A204.1 (cell line): ENCODE results near the gene TBCCD1.
"Not testable (repeated sequence)": the region's sequence is repeated elsewhere in the genome, so short reads cannot be mapped to it uniquely, and the experiment has no call there.

ENCODE experiments used
- FAIRE-seq: peaks from 2 replicates; lab custom pipeline; 2012; peaks lifted over from hg19 to GRCh38; lab: Jason Lieb, UNC

TBCCD1 gene

DNA sequence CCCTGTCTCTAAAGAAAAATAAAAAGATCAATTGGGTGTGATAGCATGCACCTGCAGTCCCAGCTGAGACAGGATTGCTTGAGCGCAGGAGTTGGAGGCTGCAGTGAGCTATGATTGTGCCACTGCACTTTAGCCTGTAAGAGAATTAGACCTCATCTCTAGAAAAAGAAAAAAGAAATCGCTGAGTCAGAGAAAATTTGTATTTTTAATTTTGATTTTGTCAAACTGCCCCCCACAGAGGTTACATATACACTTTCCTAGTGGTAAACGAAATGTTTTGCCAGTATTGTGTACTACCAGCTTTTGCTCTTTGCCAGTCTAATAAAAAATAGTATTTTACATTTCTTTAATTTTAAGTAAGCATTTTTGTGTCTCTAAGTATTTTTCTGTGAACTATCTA, 17.6 kb downstream of the TBCCD1 start:
- FAIRE-seq, result no peak

- no peak for FAIRE-seq
Observed at GRCh38 chr3:186544281-186544680, 22.9 kb downstream of the TBCCD1 start, which contains the start of gene CRYGS. Gene CRYGS (minus strand): TSS chr3:186544380. CDS start chr3:186544326, 54 bp downstream.

DNA sequence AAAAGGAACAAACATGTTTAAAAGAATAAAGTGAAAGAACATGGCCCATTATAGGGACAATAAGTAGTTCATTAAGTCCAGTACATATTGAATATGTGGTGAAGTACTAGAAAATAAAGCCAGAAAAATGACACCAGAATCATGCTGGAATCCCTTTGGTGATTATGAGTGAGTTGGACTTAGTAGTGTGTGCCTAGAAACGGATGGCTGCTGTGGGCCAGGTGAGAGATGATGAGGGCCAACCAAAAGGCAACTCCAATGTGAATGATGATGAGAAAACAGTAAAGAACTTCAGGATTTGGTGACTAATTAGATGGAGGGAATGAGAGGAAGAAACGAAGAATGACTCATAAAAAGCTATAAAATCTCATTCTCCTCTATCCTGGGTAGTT, 26.3 kb downstream of the TBCCD1 start:
- FAIRE-seq, result no peak

GRCh38 chr3:186540221-186540834, 26.8 kb downstream of the TBCCD1 start:
- peak; percentile 95 for FAIRE-seq

DNA sequence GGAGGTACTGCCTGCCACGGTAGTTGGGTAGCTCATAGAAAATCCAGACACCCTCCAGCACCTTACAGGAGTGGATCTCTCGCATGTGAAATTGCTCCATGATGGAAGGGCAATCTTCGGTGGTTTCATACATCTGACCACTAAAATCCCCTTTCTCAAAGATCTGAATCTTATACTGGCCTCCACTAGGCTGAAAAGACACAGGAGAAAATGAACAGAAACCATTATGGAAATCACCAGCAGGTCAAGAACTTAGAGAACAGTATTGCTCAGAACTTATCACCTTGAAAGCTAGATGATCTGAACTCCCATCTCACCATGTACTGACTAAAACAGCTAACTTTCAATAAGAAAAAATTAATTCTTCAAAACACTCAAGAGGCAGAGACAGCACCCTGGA, 28.4 kb downstream of the TBCCD1 start:
- FAIRE-seq, result no peak

DNA sequence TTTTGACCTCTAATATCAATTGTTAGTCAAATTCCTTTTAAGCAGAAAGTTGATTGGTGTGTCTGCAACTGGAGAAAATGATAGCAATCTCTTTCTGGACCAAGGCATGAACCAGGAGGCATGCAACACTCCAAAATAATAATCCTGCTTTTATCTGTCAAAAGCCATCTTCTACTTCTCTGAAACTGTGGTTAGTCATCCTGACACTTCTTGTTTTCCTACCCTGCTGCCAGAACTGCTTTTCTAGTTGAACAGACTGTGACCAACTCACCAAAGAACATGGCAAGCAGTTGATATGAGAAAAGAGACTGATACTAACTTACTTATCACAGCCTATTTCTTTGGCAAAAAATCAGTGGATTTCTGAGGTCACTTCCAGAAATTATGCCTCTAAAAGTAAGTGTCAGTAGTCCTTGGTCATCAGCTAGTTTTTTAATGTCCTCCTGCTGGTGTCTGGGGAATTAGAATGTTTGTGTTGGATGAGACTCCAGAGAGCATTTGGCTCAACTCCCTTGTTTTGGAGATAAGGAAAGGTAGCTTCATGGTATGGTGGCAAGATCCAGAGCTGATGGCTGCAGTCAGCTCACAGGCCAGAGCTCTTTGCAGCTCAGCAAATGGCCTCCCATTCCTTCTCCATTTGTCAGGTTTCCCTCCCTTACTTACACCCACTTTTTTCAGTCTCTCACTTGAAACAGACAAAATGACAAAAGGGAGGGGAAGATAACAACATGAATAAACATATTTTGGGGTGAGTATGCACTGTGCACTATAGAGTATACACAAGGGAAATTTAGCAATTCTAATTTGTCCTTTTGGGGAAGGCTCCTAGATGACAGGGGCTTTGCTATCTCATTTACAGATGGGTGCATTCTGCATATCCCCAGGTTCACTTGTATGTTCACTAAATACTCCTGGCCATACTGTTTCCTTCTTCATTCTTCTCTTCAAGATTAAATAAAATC, 30.0 kb downstream of the TBCCD1 start:
- FAIRE-seq, result no peak

DNA sequence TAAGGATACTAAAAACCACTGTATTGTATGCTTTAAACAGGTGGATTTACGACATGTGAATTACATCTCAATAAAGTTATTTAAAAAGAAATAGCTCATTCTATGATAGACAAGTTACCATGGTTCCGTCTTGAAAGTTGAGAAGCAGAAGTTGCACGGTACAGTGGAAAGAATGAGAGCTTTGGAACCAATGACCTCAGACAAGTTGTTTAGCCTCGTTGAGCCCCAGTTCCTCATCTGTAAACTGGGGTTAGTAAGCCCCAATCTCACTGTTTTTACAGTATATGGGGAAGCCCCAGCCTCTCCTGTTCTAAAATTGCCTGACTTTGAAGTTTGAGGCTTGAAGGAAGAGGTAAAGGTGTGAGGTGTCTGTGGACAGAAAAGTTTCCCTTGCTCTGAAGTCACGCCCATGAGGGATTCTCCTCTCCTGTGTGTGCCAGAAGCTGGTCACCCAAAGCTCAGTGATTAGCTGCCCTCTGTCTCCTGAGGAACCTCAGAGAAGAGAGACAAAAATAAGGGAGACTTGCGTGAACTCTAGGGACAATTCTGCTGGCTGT, 32.9 kb downstream of the TBCCD1 start:
- no peak for FAIRE-seq

GRCh38 chr3:186532598-186533072, 34.5 kb downstream of the TBCCD1 start:
- FAIRE-seq, result no peak

DNA sequence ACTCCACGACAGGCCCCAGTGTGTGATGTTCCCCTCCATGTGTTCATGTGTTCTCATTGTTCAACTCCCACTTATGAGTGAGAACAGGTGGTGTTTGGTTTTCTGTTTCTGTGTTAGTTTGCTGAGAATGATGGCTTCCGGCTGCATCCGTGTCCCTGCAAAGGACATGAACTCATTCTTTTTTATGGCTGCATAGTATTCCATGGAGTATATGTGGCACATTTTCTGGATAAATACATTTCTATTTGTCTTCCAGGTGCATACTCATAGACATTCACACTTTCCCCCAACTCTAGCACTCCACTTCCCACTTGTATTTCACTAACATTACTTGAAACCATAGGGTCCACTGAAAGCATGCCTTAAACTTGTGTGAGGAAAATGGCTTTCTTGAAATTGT, 35.4 kb downstream of the TBCCD1 start:
- not testable (repeated sequence) for FAIRE-seq

GRCh38 chr3:186530415-186530814, 36.7 kb downstream of the TBCCD1 start:
- FAIRE-seq, result no peak

GRCh38 chr3:186529201-186529999, 37.7 kb downstream of the TBCCD1 start:
- FAIRE-seq, result no peak

- no peak for FAIRE-seq
Observed at GRCh38 chr3:186526256-186526606, 40.9 kb downstream of the TBCCD1 start.

GRCh38 chr3:186525369-186526255, 41.5 kb downstream of the TBCCD1 start:
- FAIRE-seq, result no peak

GRCh38 chr3:186524616-186525015, 42.5 kb downstream of the TBCCD1 start:
- no peak for FAIRE-seq

GRCh38 chr3:186523434-186523833, 43.7 kb downstream of the TBCCD1 start:
- no peak for FAIRE-seq

DNA sequence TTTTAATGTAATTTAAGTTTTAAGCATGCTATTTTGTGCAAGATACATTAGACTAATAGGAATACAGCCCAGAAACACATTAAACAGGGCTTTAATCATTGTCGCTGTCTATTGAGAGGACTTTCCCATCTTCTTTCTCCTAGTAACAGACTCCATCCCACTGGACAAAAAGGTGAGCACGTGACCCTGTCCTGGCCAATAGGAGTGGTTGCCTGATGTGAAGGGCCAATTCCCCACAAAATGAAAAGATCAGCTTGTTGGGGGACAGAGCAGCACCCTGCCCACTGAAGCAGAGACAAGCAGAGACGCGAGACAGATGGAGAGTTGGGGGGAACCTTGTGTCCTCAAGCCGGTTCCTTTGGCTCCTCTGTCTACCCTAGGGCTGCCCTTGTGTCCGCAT, 44.1 kb downstream of the TBCCD1 start:
- FAIRE-seq, result no peak

- FAIRE-seq, result no peak
Observed at GRCh38 chr3:186520957-186521842, 45.9 kb downstream of the TBCCD1 start.

- no peak for FAIRE-seq
Observed at GRCh38 chr3:186520431-186520830, 46.7 kb downstream of the TBCCD1 start.

GRCh38 chr3:186519021-186519658, 48.0 kb downstream of the TBCCD1 start:
- no peak for FAIRE-seq

- FAIRE-seq, result no peak
Observed at GRCh38 chr3:186517218-186517617, 49.9 kb downstream of the TBCCD1 start.
